ENCODE results near the gene SPATA4. TPM values are rescaled to one million over a fixed set of nuclear protein-coding genes. Genes with fewer than 3 reads are reported as not detected.

The SPATA4 gene
- total and polyA plus RNA-seq, 9 of the 15 experiments (the other 6 are each of a cell fraction or from before 2014, with no cell fraction given): not detected

DNA sequence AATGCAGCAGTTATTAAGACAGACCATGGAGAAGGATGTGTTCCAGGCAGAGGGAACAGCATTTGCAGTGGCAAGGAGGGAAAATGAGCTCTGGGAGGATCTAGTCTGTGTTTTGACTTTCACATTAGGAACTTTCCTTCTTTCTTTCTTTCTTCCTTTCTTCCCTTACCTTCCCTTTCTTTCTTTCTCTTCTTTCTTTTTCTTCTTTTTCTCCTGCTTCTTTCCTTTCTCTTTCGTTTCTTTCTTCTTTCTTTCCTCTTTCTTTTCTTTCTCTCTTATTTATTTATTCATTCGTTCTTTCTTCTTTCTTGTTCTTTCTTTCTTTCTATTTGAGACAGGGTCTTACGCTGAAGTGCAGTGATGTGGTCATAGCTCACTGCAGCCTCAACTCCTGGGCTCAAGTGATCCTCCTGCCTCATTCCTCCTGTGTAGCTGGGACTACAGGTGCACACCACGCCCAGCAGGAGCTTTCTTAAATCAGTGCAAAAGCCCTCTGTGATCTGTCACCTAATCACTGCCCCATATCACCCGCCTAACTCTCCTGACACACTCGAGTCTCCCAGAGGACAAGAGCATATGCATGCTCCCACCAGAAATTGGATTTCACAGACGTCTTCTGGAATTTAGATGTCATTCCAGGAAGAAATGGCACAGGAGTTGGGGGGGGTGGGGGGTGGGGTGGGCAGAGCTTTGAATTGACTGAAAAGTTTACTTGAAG, 15.4 kb upstream of the SPATA4 start:
- Histone ChIP-seq H2AFZ (ENCODE audit: low read depth, low read length) (no peak overlapping the region), H3K4me1 (replicated peaks in 1 of 2; ENCODE audit: control insufficient read depth in 2 of 2, insufficient read depth in 2 of 2, low read length in 2 of 2) (no peaks in the 10 kb centered on the region), H3K9ac (ENCODE audit: insufficient read depth in 1 of 2, low read depth in 2 of 2, low read length in 2 of 2) (no peak overlapping the region), H3K4me2 (ENCODE audit: insufficient read depth, low read length) (no peak overlapping the region), H3K9me3 (replicated peaks; ENCODE audit: control insufficient read depth, insufficient read depth, low read depth, low read length) (no peaks in the 10 kb centered on the region), H4K20me1 (replicated peaks; ENCODE audit: control insufficient read depth, insufficient read depth, low read length) (no peaks in the 10 kb centered on the region), H3K36me3 (ENCODE audit: control insufficient read depth, insufficient read depth, low read length) (no peaks in the 10 kb centered on the region), H3K27me3 (ENCODE audit: control insufficient read depth in 2 of 2, insufficient read depth in 2 of 2, low read length in 2 of 2) (peaks cover 0 to 5% of the 10 kb centered on the region in 2 experiments; a peak in 1 of 5 replicates), H3K79me2 (ENCODE audit: control insufficient read depth, insufficient read depth, low read length) (no peaks in the 10 kb centered on the region), H3K27ac (ENCODE audit: extremely low read depth, low read depth, low read length) (no peak overlapping the region), H3K4me3 (no peak overlapping the region), H3K9me1 (ENCODE audit: control insufficient read depth, insufficient read depth, low read length) (no peaks in the 10 kb centered on the region)
- no peak for DNase-seq (ENCODE audit: extremely low read depth in 1 of 4, low spot score in 3 of 4)
- no peak for ATAC-seq
- FAIRE-seq: no peak
- POLR2A ChIA-PET: no interaction called here
- CTCF ChIA-PET (ENCODE audit: low intra/inter-chr PET ratio): interaction anchor here (0.6 kb wide), 1 partner anchor 10 kb away, joined by 3 read pairs; no protein-coding TSS in a partner anchor
- BruUV-seq (replicated peaks): no TSS peak
- 1% methylated on average over 7 of the region's 7 CpGs for WGBS (ENCODE audit: insufficient coverage, low coverage, missing lambda C conversion rate)
- TF ChIP-seq ID3 (CRISPR knock-in tag; IDR thresholded peaks at IDR 0.05) (no peak), ID3 (tag; IDR thresholded peaks at IDR 0.05) (no peak), ZNF512 (tag; IDR thresholded peaks at IDR 0.05) (peak; percentile 72)
- intact Hi-C loops (cut with micrococcal nuclease) (no loop called here), in situ Hi-C loops (cut with MboI) (no loop called here)

Data from K562 (cell line).